GM18519 (cell line): ENCODE results near the gene LRSAM1.

ENCODE experiments used
- ATAC-seq: cut with Tn5 transposase; IDR thresholded peaks from one replicate; pipeline ENCODE4 v1.9.1; 2021; ENCODE audit warnings: mild to moderate bottlenecking, moderate library complexity; ENCODE audit not compliant: unreplicated experiment, low FRiP score

Gene LRSAM1

DNA sequence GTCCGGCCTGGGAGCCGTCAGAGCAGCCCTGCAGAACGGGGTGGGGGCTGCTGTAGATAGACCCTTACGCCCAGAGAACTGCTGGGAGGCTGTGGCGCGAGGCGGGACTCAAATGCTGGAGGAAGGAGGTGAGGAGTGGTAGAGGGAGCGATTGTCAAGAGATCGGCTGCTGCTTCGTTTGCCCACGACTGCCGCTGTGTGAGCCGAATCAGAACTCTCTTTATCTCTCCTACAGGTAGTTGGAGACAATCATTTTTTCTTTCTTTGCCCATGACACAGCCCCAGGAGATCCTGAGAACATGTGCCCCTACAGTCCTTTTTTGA is 26.7 kb upstream of the LRSAM1 start:
- ATAC-seq: no peak

GRCh38 chr9:127426756-127427155 is 24.6 kb upstream of the LRSAM1 start:
- ATAC-seq: no peak

DNA sequence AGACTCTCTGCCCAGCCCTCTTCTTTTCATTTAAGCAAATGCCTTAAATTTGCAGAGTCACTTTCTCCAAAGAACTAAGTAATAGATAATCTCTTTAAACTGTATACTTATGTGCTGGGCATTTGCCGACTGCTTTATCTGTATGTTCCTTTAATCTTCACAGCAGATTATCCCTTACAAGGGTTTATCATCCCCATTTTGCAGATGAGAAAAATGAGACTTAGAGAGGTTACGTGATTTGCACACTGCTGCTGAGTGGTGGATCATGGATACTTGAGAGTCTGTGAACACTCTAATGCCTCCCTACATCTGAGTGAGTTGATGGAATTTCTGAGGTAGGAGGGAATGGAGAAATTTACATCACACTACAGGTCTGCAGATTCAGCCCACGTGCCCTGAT is 23.0 kb upstream of the LRSAM1 start:
- no peak for ATAC-seq

DNA sequence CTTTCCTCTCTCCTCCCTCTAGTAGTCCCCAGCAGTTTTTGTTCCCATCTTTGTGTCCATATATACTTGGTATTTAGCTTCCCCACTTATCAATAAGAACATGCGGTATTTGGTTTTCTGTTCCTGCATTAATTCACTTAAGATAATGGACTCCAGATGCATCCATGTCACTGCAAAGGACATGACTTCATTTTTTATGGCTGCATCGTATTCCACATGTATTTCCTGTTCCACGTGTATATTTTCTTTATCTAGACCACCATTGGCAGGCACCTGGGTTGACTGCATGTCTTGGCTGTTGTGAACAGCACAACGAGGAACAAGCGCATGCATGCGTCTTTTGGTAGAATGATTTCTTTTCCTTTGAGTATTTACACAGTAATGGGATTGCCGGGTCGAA is 20.9 kb upstream of the LRSAM1 start:
- ATAC-seq: no peak

DNA sequence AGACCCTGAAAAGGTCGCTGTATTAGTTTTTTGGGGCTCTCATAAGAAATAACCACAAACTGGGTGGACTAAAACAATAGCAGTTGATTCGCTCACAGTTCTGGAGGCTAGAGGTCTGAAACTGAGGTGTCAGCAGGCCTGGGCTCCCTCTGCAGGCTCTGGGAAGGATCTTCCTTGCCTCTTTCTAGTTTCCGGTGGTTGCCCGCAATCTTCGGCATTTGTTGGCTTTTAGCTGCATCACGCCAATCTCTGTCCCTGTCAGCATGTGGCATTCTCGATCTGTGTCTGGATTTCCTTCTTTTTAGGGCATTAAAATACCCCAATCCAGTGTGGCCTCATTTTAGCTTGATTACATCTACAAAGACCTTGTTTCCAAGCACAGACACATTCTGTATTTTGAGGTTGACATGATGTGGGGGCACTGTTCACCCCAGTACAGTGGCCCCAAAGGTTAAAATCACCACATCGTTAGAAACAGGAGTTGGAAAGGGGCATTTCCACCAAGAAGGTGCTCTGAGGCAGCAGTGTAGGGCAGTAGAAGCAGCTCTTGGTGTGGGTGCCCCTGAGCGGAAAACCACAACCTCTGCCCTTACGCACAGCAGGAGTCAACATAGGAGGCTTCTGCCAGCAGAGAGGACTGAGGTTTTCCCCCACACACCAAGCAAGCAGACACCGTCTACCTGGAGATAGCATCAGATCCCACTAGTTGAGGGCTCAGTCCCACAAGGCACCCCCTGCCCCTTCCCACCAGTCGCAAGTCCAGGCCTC is 13.6 kb upstream of the LRSAM1 start:
- ATAC-seq: no peak

GRCh38 chr9:127438394-127438793 is 12.9 kb upstream of the LRSAM1 start:
- ATAC-seq: no peak

DNA sequence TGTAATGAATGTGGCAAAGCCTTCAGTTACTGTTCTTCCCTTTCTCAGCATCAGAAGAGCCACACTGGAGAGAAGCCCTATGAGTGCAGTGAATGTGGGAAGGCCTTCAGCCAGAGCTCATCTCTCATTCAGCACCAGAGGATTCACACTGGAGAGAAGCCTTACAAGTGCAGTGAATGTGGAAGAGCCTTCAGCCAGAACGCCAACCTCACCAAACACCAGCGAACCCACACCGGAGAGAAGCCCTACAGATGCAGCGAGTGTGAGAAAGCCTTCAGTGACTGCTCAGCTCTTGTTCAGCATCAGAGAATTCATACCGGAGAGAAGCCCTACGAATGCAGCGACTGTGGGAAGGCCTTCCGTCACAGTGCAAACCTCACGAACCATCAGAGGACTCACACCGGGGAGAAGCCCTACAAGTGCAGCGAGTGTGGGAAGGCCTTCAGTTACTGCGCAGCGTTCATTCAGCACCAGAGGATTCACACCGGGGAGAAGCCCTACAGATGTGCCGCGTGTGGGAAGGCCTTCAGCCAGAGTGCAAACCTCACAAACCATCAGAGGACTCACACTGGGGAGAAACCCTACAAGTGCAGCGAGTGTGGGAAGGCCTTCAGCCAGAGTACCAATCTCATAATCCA is 6.9 kb upstream of the LRSAM1 start:
- no peak for ATAC-seq

GRCh38 chr9:127444921-127445850 is 6.1 kb upstream of the LRSAM1 start:
- ATAC-seq: no peak

DNA sequence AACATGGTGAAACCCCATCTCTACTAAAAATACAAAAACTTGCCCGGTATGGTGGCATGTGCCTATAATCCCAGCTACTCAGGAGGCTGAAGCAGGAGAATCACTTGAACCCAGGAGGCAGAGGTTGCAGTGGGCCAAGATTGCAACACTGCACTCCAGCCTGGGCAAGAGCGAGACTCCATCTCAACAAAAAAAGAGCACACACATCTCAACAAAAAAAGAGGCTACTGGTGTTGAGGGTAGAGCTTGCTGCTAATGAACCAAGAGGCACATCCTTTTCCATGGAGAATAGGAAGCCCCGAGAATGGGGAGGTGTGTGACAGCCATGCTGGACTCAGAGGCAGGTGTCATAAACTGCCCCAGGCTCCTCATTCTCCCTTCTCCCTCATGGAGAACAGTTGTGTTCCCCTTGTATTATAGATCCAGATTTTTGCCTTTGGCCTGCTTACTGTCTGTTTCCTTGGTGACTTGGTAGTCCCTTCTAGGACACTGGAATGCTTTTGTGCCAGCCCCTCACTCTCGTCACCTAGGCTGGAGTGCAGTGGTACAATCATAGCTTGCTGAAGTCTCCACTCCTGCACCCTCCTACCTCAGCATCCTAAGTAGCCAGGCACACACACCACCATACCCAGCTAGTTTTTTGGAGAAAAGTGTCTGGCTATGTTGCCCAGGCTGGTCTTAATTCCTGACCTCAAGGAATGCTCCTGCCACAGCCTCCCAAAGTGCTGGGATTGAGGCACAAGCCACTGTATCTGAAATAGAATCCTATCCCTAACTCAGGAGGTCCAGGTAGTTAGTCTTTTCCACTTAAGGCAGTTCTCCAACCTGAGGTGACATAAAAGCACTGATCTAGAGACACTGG is 5.2 kb upstream of the LRSAM1 start:
- no peak for ATAC-seq

GRCh38 chr9:127446713-127447415 is 4.4 kb upstream of the LRSAM1 start:
- no peak for ATAC-seq

- ATAC-seq: no peak
These were observed 3.7 kb upstream of the LRSAM1 start for GRCh38 chr9:127447416-127448111.

DNA sequence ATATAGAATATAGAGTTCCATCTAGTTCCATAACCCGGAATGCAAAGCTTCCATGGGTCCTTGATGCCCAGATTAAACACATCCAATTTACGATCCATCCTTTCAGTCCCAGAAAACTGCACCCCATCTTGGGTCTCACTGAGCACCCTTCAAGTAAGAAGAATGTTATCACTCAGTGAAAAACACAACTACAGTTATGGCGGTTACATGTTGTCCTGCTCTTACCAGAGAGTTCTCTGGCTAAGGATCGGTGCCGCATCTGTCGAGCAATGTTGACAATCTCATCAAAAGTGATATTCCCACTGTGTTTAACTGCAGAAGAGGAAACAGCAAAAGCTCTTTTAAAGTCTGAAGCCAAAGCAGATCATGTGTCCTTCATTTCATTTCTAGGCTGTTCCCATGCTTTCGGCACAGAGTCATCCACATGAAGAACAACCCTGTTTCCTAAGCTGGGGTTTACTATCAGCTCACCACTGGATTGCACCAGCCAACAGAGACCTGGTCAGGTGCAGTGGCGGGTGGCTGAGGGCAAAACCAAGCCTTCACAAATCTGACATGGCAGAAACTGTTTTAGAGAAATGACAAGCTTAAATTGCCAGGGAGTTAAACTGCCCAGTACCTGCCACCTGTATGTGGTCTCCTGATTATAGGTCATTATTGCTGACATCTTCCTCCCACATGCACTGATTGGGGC is 3.1 kb upstream of the LRSAM1 start:
- ATAC-seq: no peak

DNA sequence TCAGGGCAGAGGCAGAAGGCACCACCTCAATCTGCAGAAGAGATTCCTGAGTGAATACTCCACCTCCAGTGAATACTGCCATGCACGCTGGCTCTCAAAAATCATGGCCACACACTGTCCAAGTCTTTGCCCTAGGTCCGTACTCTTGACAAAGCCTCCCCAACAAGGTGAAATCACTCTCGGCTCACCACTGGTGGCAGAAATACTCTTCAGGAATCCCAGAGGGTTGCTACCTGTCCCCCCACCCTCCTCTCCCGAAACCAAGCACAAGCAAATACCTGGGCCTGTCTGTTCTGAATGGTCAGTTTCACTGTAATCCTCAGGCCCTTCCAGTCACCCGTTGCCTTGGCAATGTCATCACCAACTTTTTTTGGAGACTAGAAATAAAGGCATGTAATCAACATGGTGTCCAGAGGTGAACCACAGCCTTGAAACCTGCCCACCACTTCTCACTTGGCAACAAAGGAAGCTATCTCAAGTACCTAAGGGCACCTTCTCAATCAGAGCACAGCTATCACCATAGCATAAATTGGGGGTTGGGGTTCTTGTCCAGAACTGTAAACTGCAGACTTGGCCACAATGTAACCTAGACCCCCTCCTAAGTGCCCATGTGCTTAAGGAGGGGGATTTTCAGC is 1.9 kb upstream of the LRSAM1 start:
- ATAC-seq: no peak

DNA sequence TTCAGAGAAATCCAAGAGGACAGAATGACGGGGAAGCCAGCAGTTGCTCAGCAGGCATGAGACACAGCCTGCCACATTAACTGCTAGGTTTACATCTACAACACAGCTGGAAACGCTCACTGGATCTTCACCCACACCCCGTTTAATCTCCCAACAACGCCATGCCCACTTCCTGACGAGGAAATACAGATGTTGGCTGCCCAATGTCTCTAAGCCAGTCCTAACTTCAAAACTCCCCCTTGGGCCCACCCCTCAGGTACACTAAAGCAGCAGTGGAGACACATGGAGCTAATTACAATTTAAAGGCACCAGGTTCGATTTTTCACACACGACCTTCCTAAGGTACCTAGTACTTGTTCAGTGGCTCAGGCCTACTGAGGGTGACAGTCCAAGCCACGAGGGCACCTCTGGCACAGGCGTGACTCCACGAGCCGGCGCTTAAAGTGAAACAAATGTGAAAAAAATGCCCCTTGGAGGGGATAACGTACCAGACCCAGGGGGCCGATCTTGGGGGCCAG is 1.0 kb upstream of the LRSAM1 start:
- ATAC-seq: no peak

DNA sequence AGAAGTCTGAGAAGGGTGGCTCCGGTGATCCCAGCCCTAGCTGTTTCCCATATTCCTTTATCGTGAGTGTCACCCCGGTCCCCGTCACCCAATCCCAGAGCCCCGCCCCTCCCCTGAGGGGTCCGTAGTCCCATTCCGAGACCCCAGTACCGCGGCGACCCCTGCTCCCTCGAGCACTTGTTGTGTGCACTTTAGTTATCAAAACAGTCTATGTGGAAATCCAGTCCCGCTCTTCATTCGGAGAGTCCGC is 223 bp downstream of the LRSAM1 start:
- no peak for ATAC-seq

- ATAC-seq: no peak
These were observed 747 bp downstream of the LRSAM1 start for GRCh38 chr9:127451858-127452656.

DNA sequence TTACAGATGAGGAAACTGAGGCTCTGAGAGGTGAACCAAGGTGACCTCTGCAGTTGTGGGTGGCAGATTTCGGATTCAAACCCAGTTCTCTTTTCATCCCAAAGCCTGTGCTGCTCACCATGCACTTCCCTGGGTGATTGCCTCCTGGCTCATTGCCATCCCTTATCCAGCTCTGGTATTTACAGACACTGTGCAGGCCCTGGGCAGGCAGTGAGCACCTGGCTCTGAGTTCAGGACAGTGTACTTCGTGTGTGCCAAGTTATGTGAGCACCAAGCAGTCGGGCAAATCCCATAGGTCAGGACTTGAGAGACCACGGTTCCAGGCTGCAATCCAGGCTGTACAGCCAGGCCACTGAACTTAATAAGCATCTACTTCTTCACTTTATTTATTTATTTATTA is 1.4 kb downstream of the LRSAM1 start:
- no peak for ATAC-seq
